Osteoblast (primary cell): ENCODE results near the gene GDAP1L1. TPM values are rescaled to one million over a fixed set of nuclear protein-coding genes. Genes with fewer than 3 reads are reported as not detected.

Experiments
- DNase-seq: peaks from one replicate; pipeline ENCODE4 v3.0.0; 2011; ENCODE audit warnings: low spot score, mixed read lengths; ENCODE audit not compliant: insufficient read length; ENCODE audit errors: missing footprints
- H2AFZ ChIP-seq: 2 replicates; pipeline ENCODE4 v1.6.0; 2011; ENCODE audit warnings: mild to moderate bottlenecking, low read length
- H3K27ac ChIP-seq: 2 replicates; pipeline ENCODE4 v1.5.1; 2011; ENCODE audit warnings: mild to moderate bottlenecking, low read depth, low read length, moderate library complexity
- H3K27me3 ChIP-seq: 2 replicates; pipeline ENCODE4 v1.6.0; 2012; ENCODE audit warnings: mild to moderate bottlenecking, control low read depth, inconsistent platforms, low read length, moderate library complexity; ENCODE audit not compliant: insufficient read depth
- H3K36me3 ChIP-seq: 2 replicates; pipeline ENCODE4 v1.5.1; 2011; ENCODE audit warnings: mild to moderate bottlenecking, low read length, control low read depth, moderate library complexity; ENCODE audit not compliant: insufficient read depth
- H3K4me1 ChIP-seq: 2 replicates; pipeline ENCODE4 v1.5.1; 2011; ENCODE audit warnings: mild to moderate bottlenecking, low read length, control low read depth, moderate library complexity; ENCODE audit not compliant: insufficient read depth
- H3K4me2 ChIP-seq: 2 replicates; pipeline ENCODE4 v1.6.0; 2011; ENCODE audit warnings: mild to moderate bottlenecking, low read length; ENCODE audit not compliant: insufficient read depth
- H3K4me3 ChIP-seq: fragments of 200-600 bp; sonication (generic); 3 replicates; pipeline ENCODE4 v1.5.1; 2012; ENCODE audit warnings: mild to moderate bottlenecking, low read length, inconsistent platforms; ENCODE audit not compliant: insufficient read depth
- H3K79me2 ChIP-seq: 2 replicates; pipeline ENCODE4 v1.6.0; 2012; ENCODE audit warnings: mild to moderate bottlenecking, low read length, control low read depth, inconsistent platforms; ENCODE audit not compliant: insufficient read depth
- H3K9me3 ChIP-seq: 2 replicates; pipeline ENCODE4 v1.5.1; 2011; ENCODE audit warnings: low read depth, low read length, control low read depth
- H4K20me1 ChIP-seq: 2 replicates; pipeline ENCODE4 v1.6.0; 2012; ENCODE audit warnings: mild to moderate bottlenecking, low read length, control low read depth; ENCODE audit not compliant: insufficient read depth
- CTCF ChIP-seq: IDR thresholded peaks from 2 replicates; pipeline ENCODE4 v1.5.1; 2011; ENCODE audit warnings: mild to moderate bottlenecking, low read depth, low read length, moderate library complexity; ENCODE audit errors: extremely low read depth
- total RNA-seq: library from RNA; depleted of rRNA; stranded (reverse); fragments of >200 nt; gene quantifications from 2 replicates; pipeline ENCODE4 v1.2.3, GENCODE V29; 2012

GDAP1L1 gene
- total RNA-seq, 1 donor: 0.72 TPM

GRCh38 chr20:44206132-44206531 is 41.0 kb upstream of the GDAP1L1 start:
- no peak overlapping the region for H3K27ac ChIP-seq
- H3K4me2 ChIP-seq: no peak overlapping the region
- no peak overlapping the region for H3K4me3 ChIP-seq
- H3K27me3 ChIP-seq: no peaks in the 10 kb centered on the region
- no peak for TF ChIP-seq CTCF
- no peak overlapping the region for H2AFZ ChIP-seq
- H3K9me3 ChIP-seq: no peaks in the 10 kb centered on the region
- peaks cover 44% of the 10 kb centered on the region for H3K4me1 ChIP-seq
- peaks cover 75% of the 10 kb centered on the region for H3K79me2 ChIP-seq
- H3K36me3 ChIP-seq: peaks cover 26% of the 10 kb centered on the region
- no peak for DNase-seq
- peaks cover 27% of the 10 kb centered on the region for H4K20me1 ChIP-seq

GRCh38 chr20:44207126-44207723 is 39.9 kb upstream of the GDAP1L1 start:
- Histone ChIP-seq H2AFZ (no peak overlapping the region), H3K27ac (no peak overlapping the region), H3K79me2 (peaks cover 64% of the 10 kb centered on the region), H4K20me1 (peaks cover 25% of the 10 kb centered on the region), H3K4me1 (peaks cover 53% of the 10 kb centered on the region), H3K27me3 (no peaks in the 10 kb centered on the region), H3K9me3 (no peaks in the 10 kb centered on the region), H3K4me2 (no peak overlapping the region), H3K4me3 (no peak overlapping the region), H3K36me3 (peaks cover 15% of the 10 kb centered on the region)
- no peak for TF ChIP-seq CTCF
- DNase-seq: no peak

- Histone ChIP-seq H3K36me3 (peaks cover 8% of the 10 kb centered on the region), H3K9me3 (no peaks in the 10 kb centered on the region), H2AFZ (no peak overlapping the region), H3K4me2 (peak overlapping the region; percentile 100), H3K4me1 (peaks cover 47% of the 10 kb centered on the region), H3K27me3 (no peaks in the 10 kb centered on the region), H3K4me3 (no peak overlapping the region), H3K79me2 (peaks cover 56% of the 10 kb centered on the region), H4K20me1 (peaks cover 25% of the 10 kb centered on the region), H3K27ac (no peak overlapping the region)
- TF ChIP-seq CTCF: no peak
- no peak for DNase-seq
Observed at GRCh38 chr20:44208165-44208564, 38.9 kb upstream of the GDAP1L1 start.

GRCh38 chr20:44208770-44209169 is 38.3 kb upstream of the GDAP1L1 start:
- peak overlapping the region; percentile 100 for H3K4me2 ChIP-seq
- peaks cover 56% of the 10 kb centered on the region for H3K79me2 ChIP-seq
- no peak overlapping the region for H2AFZ ChIP-seq
- peaks cover 8% of the 10 kb centered on the region for H3K36me3 ChIP-seq
- H3K4me1 ChIP-seq: peaks cover 41% of the 10 kb centered on the region
- peak overlapping the region; percentile 95 for H3K4me3 ChIP-seq
- TF ChIP-seq CTCF: no peak
- H4K20me1 ChIP-seq: peaks cover 25% of the 10 kb centered on the region
- H3K9me3 ChIP-seq: no peaks in the 10 kb centered on the region
- no peak for DNase-seq
- no peaks in the 10 kb centered on the region for H3K27me3 ChIP-seq
- peak overlapping the region; percentile 93 for H3K27ac ChIP-seq
